GM03348 (cell line): ENCODE data around the gene HOXC9.
"Not testable (repeated sequence)": the region's sequence is repeated elsewhere in the genome, so short reads cannot be mapped to it uniquely, and the experiment has no call there.

ENCODE experiments used
- DNase-seq: peaks from one replicate; pipeline ENCODE4 v3.0.0; 2012; ENCODE audit warnings: low spot score

Gene HOXC9

GRCh38 chr12:54040148-54040494, 40.2 kb downstream of the HOXC9 start:
- DNase-seq = peak; percentile 78

GRCh38 chr12:54040648-54041047, 40.7 kb downstream of the HOXC9 start:
- DNase-seq = no peak

GRCh38 chr12:54041097-54041690, 41.2 kb downstream of the HOXC9 start:
- DNase-seq = no peak

- DNase-seq = not testable (repeated sequence)
These were observed 42.1 kb downstream of the HOXC9 start for GRCh38 chr12:54042033-54042432.

GRCh38 chr12:54042970-54043853, 43.3 kb downstream of the HOXC9 start:
- DNase-seq = no peak

GRCh38 chr12:54044425-54045103, 44.6 kb downstream of the HOXC9 start:
- DNase-seq = no peak

GRCh38 chr12:54045401-54045800, 45.4 kb downstream of the HOXC9 start:
- no peak for DNase-seq

- DNase-seq = no peak
These were observed 46.0 kb downstream of the HOXC9 start for GRCh38 chr12:54045868-54046521.

- no peak for DNase-seq
These were observed 46.8 kb downstream of the HOXC9 start for GRCh38 chr12:54046809-54047159.

- no peak for DNase-seq
These were observed 47.4 kb downstream of the HOXC9 start for GRCh38 chr12:54047160-54047963.

- no peak for DNase-seq
These were observed 48.0 kb downstream of the HOXC9 start for GRCh38 chr12:54047964-54048303.

GRCh38 chr12:54048406-54049093, 48.6 kb downstream of the HOXC9 start:
- no peak for DNase-seq

GRCh38 chr12:54049108-54049507, 49.1 kb downstream of the HOXC9 start:
- DNase-seq = no peak

- DNase-seq = no peak
These were observed 50.5 kb downstream of the HOXC9 start for GRCh38 chr12:54050482-54050810.

GRCh38 chr12:54051026-54051842, 51.3 kb downstream of the HOXC9 start:
- no peak for DNase-seq

- DNase-seq = peak; percentile 61
These were observed 52.0 kb downstream of the HOXC9 start for GRCh38 chr12:54051874-54052437.

- DNase-seq = peak; percentile 59
These were observed 52.6 kb downstream of the HOXC9 start for GRCh38 chr12:54052438-54053002.
